HEK293 (cell line): ENCODE measurements around the gene NPHP4.

Source experiments
- ZEB2 ChIP-seq: fragments of 450-650 bp; formaldehyde crosslinking; IDR thresholded peaks from 2 replicates; pipeline ENCODE4 v1.5.1; 2016; ENCODE audit warnings: missing biosample characterization, missing genetic modification characterization
- ZFP3 ChIP-seq: fragments of 450-650 bp; formaldehyde crosslinking; IDR thresholded peaks from 2 replicates; pipeline ENCODE4 v1.5.1; 2016; ENCODE audit warnings: low read depth, missing biosample characterization, missing genetic modification characterization
- ZNF148 ChIP-seq: fragments of 450-650 bp; formaldehyde crosslinking; IDR thresholded peaks from 2 replicates; pipeline ENCODE4 v1.5.0; 2017; ENCODE audit warnings: missing biosample characterization, missing genetic modification characterization, borderline replicate concordance
- ZNF26 ChIP-seq: fragments of 450-650 bp; formaldehyde crosslinking; IDR thresholded peaks from 2 replicates; pipeline ENCODE4 v1.5.1; 2016; ENCODE audit warnings: missing biosample characterization, missing genetic modification characterization
- TF ChIP-seq, protein P1 (sequence below): fragments of 450-650 bp; formaldehyde crosslinking; IDR thresholded peaks from 2 replicates; pipeline ENCODE4 v1.5.1; 2016; ENCODE audit warnings: missing biosample characterization, missing genetic modification characterization

- TF ChIP-seq ZNF26 (tag by site-specific recombination) = no peak
- TF ChIP-seq, protein P1, sequence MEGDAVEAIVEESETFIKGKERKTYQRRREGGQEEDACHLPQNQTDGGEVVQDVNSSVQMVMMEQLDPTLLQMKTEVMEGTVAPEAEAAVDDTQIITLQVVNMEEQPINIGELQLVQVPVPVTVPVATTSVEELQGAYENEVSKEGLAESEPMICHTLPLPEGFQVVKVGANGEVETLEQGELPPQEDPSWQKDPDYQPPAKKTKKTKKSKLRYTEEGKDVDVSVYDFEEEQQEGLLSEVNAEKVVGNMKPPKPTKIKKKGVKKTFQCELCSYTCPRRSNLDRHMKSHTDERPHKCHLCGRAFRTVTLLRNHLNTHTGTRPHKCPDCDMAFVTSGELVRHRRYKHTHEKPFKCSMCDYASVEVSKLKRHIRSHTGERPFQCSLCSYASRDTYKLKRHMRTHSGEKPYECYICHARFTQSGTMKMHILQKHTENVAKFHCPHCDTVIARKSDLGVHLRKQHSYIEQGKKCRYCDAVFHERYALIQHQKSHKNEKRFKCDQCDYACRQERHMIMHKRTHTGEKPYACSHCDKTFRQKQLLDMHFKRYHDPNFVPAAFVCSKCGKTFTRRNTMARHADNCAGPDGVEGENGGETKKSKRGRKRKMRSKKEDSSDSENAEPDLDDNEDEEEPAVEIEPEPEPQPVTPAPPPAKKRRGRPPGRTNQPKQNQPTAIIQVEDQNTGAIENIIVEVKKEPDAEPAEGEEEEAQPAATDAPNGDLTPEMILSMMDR (tag by site-specific recombination) = no peak
- no peak for TF ChIP-seq ZNF148 (tag by site-specific recombination)
- no peak for TF ChIP-seq ZFP3
- no peak for TF ChIP-seq ZEB2 (tag by site-specific recombination)
Observed at GRCh38 chr1:5873556-5873955, 118.7 kb downstream of the NPHP4 start.
